Measurements from ENCODE around the gene ROCK2. TPM values are rescaled to one million over a fixed set of nuclear protein-coding genes. Genes with fewer than 3 reads are reported as not detected.

The ROCK2 gene
- total and polyA plus RNA-seq, 2 donors (not counting 1 experiment from before 2014, with no cell fraction given), result 2.3 to 30.2 TPM

GRCh38 chr2:11159574-11160170 is 184.8 kb downstream of the ROCK2 start:
- 96% methylated on average over 14 of the region's 14 CpGs for WGBS (ENCODE audit: insufficient coverage)
- Mint-ChIP-seq H3K27me3 (no peaks in the 10 kb centered on the region), H3K4me1 (peaks cover 24% of the 10 kb centered on the region), H3K27ac (no peak overlapping the region), H3K9me3 (ENCODE audit: insufficient read depth) (no peaks in the 10 kb centered on the region), H3K4me3 (no peak overlapping the region)
- no peak overlapping the region for H3K4me3 ChIP-seq (ENCODE audit: control extremely low read depth in 1 of 5, extremely low read depth in 1 of 5, insufficient read depth in 1 of 5, low read depth in 2 of 5, low read length in 4 of 5)
- ChIA-PET CTCF (interaction anchor here (0.5 to 1.1 kb wide), 2 partner anchors 16 to 27 kb away, joined by 3 read pairs; a partner anchor contains a TSS), POLR2A (no interaction called here)
- no peak overlapping the region for H2AFZ ChIP-seq (ENCODE audit: insufficient read depth, low read depth, low read length, poor library complexity, severe bottlenecking)
- peaks cover 17% of the 10 kb centered on the region for H3K79me2 ChIP-seq (ENCODE audit: control insufficient read depth, insufficient read depth, low read length)
- no peak for TF ChIP-seq CTCF (IDR thresholded peaks at IDR 0.05)
- TF ChIP-seq EZH2 (IDR thresholded peaks at IDR 0.05; ENCODE audit: borderline replicate concordance, insufficient read depth, low read depth, low read length, poor library complexity, severe bottlenecking), result no peak
- no peak overlapping the region for H3K4me2 ChIP-seq (replicated peaks; ENCODE audit: low read depth, low read length, poor library complexity, severe bottlenecking)
- peaks cover 0 to 8% (median 0%) of the 10 kb centered on the region in 3 donors for H3K9me3 ChIP-seq (ENCODE audit: control extremely low read depth in 1 of 3, control insufficient read depth in 2 of 3, insufficient read depth in 1 of 3, low read length in 2 of 3)
- H4K20me1 ChIP-seq (ENCODE audit: control insufficient read depth, insufficient read depth, low read length, poor library complexity, severe bottlenecking), result peaks cover 13% of the 10 kb centered on the region
- no peak overlapping the region for H3K27ac ChIP-seq (ENCODE audit: low read length in 2 of 2)
- no peak overlapping the region for H3K9ac ChIP-seq (ENCODE audit: low read length)
- no peaks in the 10 kb centered on the region for H3K27me3 ChIP-seq (replicated peaks in 1 of 4; ENCODE audit: control extremely low read depth in 1 of 4, control insufficient read depth in 3 of 4, insufficient read depth in 4 of 4, low read length in 3 of 4)
- no peaks in the 10 kb centered on the region for H3K36me3 ChIP-seq (replicated peaks in 1 of 2; ENCODE audit: control extremely low read depth in 1 of 2, control insufficient read depth in 1 of 2, extremely low read depth in 1 of 2, insufficient read depth in 2 of 2, low read length in 1 of 2)
- peaks cover 16 to 25% of the 10 kb centered on the region in 2 donors for H3K4me1 ChIP-seq (ENCODE audit: control insufficient read depth in 2 of 2, insufficient read depth in 2 of 2, low read length in 2 of 2)
- intact Hi-C loops (cut with micrococcal nuclease), result loop anchor here (5.0 to 10.0 kb wide), 2 partner anchors 43 to 1115 kb away; partner anchors contain the start of gene KLF11
- DNase-seq, result no peak
- ATAC-seq (ENCODE audit: low read depth), result no peak

- Histone ChIP-seq H3K9ac (ENCODE audit: low read length) (no peak overlapping the region), H4K20me1 (ENCODE audit: control insufficient read depth, insufficient read depth, low read length, poor library complexity, severe bottlenecking) (peaks cover 13% of the 10 kb centered on the region), H3K4me2 (replicated peaks; ENCODE audit: low read depth, low read length, poor library complexity, severe bottlenecking) (no peak overlapping the region), H3K4me3 (ENCODE audit: control extremely low read depth in 1 of 5, extremely low read depth in 1 of 5, insufficient read depth in 1 of 5, low read depth in 2 of 5, low read length in 4 of 5) (no peak overlapping the region), H3K79me2 (ENCODE audit: control insufficient read depth, insufficient read depth, low read length) (peaks cover 17% of the 10 kb centered on the region), H3K9me3 (ENCODE audit: control extremely low read depth in 1 of 3, control insufficient read depth in 2 of 3, insufficient read depth in 1 of 3, low read length in 2 of 3) (peaks cover 0 to 8% (median 0%) of the 10 kb centered on the region in 3 donors), H3K36me3 (replicated peaks in 1 of 2; ENCODE audit: control extremely low read depth in 1 of 2, control insufficient read depth in 1 of 2, extremely low read depth in 1 of 2, insufficient read depth in 2 of 2, low read length in 1 of 2) (no peaks in the 10 kb centered on the region), H3K27ac (ENCODE audit: low read length in 2 of 2) (no peak overlapping the region), H3K4me1 (ENCODE audit: control insufficient read depth in 2 of 2, insufficient read depth in 2 of 2, low read length in 2 of 2) (peaks cover 22 to 32% of the 10 kb centered on the region in 2 donors), H2AFZ (ENCODE audit: insufficient read depth, low read depth, low read length, poor library complexity, severe bottlenecking) (no peak overlapping the region), H3K27me3 (replicated peaks in 1 of 4; ENCODE audit: control extremely low read depth in 1 of 4, control insufficient read depth in 3 of 4, insufficient read depth in 4 of 4, low read length in 3 of 4) (no peaks in the 10 kb centered on the region)
- ChIA-PET CTCF (interaction anchor here (1.1 kb wide), 1 partner anchor 26 kb away, joined by 3 read pairs; a partner anchor contains a TSS), POLR2A (no interaction called here)
- no peaks in the 10 kb centered on the region for H3K9me3 Mint-ChIP-seq (ENCODE audit: insufficient read depth)
- peaks cover 30% of the 10 kb centered on the region for H3K4me1 Mint-ChIP-seq
- ATAC-seq (ENCODE audit: low read depth) (no peak), DNase-seq (no peak)
- TF ChIP-seq EZH2 (IDR thresholded peaks at IDR 0.05; ENCODE audit: borderline replicate concordance, insufficient read depth, low read depth, low read length, poor library complexity, severe bottlenecking) (no peak), CTCF (IDR thresholded peaks at IDR 0.05) (no peak)
- no peak overlapping the region for H3K4me3 Mint-ChIP-seq
- intact Hi-C loops (cut with micrococcal nuclease), result loop anchor here (10.0 kb wide), 1 partner anchor 1114 kb away; the partner anchor contains the start of gene KLF11
- WGBS (ENCODE audit: insufficient coverage), result 91% methylated on average over 14 of the region's 14 CpGs
- H3K27me3 Mint-ChIP-seq, result no peaks in the 10 kb centered on the region
- H3K27ac Mint-ChIP-seq, result no peak overlapping the region
Observed at GRCh38 chr2:11158916-11159573, 185.4 kb downstream of the ROCK2 start.
